GM18858 (cell line): ENCODE data around the gene UTP4.

Experiments used
- ATAC-seq: cut with Tn5 transposase; IDR thresholded peaks from one replicate; pipeline ENCODE4 v1.9.1; 2021; ENCODE audit not compliant: unreplicated experiment

Gene UTP4

GRCh38 chr16:69132424-69133252, at the start of gene UTP4, which contains the start of gene CHTF8:
TSS of gene UTP4 (plus strand) at chr16:69132649. CDS start at chr16:69133460, 811 bp downstream.
TSS of gene CHTF8 (minus strand) at chr16:69132588. CDS start at chr16:69121458, 11,130 bp downstream.
- no peak for ATAC-seq

DNA sequence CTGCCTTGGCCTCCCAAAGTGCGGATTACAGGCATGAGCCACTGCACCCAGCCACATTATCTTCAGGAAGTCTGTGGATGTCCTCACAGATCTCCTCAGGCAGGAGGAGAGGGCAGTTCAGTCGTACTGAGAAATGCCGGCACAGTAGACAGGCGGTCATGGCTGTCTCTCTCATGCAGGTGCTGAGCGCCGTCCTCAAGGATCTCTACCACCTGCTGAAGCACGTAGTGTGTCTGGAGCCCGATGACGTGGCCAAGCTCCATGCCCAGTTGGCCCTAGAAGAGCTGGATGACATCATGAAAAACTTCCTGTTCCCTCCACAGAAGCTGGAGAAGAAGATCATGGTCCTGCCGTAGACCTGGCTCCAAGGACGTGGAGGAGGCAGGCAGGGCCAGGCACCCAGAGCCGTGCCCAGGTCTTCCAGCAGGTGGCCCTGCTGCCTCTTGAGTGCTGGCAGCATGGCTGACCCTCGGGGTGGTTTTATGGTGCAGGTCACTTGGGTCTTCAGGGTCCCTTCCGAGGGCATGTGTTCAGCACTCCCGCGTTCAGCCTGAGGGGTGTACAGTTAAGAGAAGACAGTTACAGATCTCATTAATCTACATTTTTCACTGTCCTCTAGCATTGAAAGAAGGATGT, 49.0 kb upstream of the UTP4 start:
- no peak for ATAC-seq

DNA sequence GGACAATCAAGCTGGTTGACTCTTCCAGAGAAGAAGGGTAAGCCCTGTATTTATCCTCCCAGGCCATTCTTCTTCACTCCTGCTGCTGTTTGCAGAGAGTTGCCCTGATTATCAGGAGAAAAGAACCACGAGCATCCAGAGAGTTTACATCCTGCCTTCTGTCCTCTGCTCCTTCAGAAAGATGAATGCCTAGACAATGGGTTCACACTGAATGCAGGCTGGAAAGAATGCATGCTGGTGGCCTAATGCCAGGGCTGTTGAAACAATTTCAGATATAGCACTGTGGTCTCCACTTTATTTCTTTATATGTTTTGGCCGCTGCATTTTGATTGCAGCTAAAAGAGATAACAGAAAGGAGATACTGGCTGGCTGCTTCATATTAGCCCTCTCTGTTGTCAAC, 48.2 kb upstream of the UTP4 start:
- ATAC-seq, result no peak

- ATAC-seq, result no peak
Measured at GRCh38 chr16:69085032-69085695, 47.3 kb upstream of the UTP4 start.

DNA sequence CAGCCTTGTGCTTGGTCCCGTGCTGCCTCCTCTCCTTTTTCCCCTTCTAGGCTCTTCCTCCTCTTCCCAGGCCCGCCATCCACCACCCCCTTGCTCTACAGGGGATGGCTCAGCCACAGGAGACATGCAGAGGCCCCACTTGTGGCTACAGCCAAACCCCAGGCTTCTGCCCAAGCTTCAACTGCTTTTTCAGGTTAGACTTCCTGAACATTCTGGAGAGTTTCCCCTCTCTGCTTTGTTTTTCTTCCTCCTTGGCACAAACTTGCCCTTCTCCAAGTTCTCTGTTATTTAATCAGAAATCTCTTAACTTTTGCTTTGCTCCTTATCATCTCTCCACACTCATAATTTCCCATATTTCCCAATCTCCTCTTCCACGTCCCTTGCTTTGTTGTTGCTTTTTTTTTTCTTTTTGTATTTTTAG, 45.3 kb upstream of the UTP4 start:
- ATAC-seq, result no peak

- no peak for ATAC-seq
Measured at GRCh38 chr16:69088684-69089083, 43.8 kb upstream of the UTP4 start.

DNA sequence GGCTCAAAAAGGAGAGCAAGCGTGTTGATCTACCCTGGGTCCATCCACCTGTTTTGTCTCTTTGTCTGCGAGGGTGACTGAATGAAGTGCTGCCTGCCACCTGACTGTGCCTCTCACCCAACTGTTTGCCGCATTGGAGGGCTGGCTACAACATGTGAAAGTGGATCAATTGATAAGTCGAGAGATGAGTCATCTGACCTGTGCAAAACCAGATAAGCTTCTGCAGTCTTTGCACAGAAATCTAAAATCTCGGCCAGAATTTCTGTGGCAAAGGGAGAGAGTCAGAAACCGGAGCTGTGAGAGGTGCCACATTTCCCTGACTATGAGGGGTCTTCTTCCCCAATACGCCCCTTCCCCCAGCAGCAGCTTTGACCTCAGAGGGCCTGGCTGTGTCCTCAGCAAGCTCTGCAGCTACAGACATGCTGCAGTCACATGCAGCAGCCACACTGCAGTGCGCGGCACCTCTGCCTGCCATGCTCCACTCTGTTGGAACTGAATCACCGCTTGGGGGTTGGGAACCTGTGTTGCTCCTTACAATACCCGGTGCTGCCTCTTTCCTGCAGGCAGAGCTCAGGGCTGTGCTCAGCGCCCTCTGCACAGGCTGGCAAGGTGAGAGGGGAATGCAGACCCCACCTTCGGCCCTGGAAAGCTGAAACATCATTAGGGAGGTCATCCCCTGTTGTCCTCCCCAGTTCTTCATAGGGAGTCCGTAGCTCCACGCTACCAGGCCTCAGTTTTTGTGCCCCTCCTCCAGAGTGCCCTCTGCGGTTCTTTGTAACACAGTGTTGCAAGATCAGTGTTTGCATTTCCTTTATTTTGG, 43.1 kb upstream of the UTP4 start:
- no peak for ATAC-seq

DNA sequence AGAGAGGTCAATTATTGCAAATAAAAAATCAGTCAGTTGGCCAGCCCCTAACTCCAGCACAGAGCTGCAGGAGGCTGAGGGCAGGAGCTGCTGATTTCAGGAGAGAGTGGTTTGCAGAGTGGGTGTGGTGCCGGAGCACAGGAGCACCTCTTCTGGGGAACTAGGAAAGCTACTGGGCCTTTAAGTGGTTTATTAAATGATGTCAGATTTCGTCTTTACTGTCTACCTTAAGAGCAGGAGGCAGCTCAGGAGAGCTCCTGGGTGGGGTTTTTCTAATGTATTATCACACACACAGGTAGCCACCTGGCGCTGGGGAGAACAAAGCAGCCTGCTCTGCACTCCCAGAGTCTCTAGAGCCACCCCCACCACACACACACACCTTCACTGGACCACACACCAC, 38.5 kb upstream of the UTP4 start:
- ATAC-seq, result no peak

DNA sequence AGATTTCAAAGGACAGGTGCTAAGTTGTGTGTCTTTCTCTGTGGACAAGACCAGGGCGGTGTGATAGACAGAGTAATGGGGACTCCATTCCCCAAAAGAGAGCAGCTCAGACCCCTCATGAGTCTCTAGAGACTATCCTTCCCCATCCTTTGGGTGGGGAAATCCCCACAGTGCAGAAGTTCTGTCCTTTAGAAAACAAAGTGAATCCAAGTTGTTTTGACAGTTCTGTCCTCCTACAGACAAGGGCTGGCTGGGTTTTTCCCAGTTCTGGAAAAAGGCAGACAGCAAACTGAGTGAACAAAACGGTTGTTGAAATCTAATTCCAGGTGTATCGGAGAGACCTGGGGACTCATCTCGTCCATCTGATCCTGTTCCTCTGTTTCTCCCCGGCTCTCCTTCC, 37.9 kb upstream of the UTP4 start:
- ATAC-seq, result no peak

GRCh38 chr16:69095193-69095592, 37.3 kb upstream of the UTP4 start:
- ATAC-seq, result no peak

GRCh38 chr16:69100071-69100691, 32.3 kb upstream of the UTP4 start:
- ATAC-seq, result no peak

DNA sequence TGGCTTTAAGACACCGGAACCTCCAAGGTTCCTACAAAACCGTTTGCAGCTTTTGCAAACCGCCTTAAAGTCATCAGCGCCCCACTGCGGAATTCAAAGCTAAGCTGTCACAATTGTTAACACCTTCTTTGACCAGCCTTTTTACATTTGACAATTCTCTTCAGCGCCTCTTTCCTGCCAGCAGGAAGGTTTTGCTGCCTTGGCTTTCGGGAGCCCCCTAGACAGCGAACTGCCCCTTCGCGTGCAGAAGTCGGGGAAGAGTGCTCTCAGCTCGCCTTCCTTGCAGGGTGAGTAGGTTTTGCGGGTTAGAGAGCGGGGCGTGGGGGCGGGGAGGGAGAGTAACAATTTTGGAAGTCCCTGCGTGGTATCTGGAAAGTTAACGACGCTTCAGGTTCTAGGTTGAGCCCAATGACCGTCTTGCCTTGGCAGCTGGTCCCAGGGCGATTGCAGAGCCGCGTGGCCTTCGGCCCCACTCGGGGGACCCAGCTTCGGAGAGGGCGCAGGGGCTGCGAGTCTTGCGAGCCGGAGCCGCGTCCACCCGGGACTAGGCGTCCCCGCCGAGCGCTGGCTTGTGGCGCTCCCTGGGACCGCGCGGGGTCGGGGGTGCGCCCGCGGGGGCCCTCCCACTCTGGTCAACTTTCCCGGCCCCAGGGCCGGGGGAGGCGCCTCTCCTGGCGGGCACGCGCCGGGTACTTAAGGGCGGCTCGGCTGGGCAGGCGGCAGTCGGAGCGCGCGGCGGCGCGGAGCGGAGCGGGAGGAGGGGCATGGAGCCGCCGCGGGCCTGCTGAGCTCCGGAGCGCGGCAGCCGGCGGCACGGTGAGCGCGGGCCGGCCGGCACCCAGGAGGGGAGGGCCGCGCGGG, 26.7 kb upstream of the UTP4 start, which contains the start of gene HAS3:
Gene HAS3 (plus strand): TSS at position 153 of the 861 bp plus-strand sequence. CDS start 3,743 bp downstream, outside the sequence.
- ATAC-seq, result no peak

GRCh38 chr16:69106491-69107315, 25.7 kb upstream of the UTP4 start:
- ATAC-seq, result no peak

GRCh38 chr16:69107316-69107962, 25.0 kb upstream of the UTP4 start:
- no peak for ATAC-seq

GRCh38 chr16:69108064-69108904, 24.2 kb upstream of the UTP4 start:
- no peak for ATAC-seq

GRCh38 chr16:69108905-69109252, 23.6 kb upstream of the UTP4 start:
- ATAC-seq, result no peak
